ENCODE results near the gene CARD8.
"Not testable (repeated sequence)": the region's sequence is repeated elsewhere in the genome, so short reads cannot be mapped to it uniquely, and the experiment has no call there.

The CARD8 gene, protein sequence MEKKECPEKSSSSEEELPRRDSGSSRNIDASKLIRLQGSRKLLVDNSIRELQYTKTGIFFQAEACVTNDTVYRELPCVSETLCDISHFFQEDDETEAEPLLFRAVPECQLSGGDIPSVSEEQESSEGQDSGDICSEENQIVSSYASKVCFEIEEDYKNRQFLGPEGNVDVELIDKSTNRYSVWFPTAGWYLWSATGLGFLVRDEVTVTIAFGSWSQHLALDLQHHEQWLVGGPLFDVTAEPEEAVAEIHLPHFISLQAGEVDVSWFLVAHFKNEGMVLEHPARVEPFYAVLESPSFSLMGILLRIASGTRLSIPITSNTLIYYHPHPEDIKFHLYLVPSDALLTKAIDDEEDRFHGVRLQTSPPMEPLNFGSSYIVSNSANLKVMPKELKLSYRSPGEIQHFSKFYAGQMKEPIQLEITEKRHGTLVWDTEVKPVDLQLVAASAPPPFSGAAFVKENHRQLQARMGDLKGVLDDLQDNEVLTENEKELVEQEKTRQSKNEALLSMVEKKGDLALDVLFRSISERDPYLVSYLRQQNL

DNA sequence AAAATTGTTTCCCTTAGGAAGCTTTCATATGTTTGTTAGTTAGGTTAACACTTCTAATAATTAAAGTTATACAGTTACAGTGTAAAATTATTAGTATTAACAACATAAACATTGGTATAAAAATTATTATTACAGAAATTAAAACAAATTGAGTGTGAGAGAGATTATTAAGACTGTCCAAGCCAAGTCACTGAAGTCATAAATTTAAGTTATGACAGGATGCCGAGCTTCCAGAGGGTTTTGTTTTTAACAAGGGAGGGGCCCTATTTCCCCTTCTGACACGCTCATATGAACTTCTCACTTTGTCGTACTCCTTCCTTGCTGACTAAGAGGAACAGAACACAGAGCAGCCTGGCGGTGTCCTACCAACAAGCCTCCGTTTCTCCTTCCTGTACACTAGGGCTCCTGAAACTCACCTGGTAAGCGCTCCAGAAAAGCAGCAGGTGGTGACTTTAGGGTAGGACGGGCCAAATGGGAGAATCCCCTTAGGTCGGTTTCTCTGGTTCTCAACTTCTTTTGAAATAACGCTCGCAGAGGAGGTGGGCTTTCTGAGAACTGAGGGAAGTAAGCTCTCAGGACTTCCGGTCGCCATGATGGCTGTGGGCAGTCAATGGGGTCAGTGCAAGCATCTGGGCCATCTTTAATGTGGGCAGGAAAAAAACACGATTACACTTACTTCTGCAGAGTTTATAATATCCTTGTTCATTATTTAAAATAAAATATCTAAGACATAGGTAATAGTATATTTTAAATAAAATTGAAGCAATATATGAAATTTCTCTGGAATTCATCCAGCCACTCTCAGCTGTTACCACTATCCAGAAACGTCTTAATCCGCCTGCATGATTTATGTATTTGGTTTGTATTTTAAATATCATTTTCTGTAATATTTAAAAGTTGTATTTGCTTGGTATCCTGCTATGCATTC is at the start of gene CARD8:
Gene CARD8, minus strand, starts transcription at position 537 of the 928 bp plus-strand sequence. CDS start 14,892 bp downstream, outside the sequence.
- Histone ChIP-seq H3K36me3 (ENCODE audit: control insufficient read depth in 1 of 2, insufficient read depth in 2 of 2, low read length in 2 of 2) (no peaks in the 10 kb centered on the region), H3K27me3 (ENCODE audit: low read depth, low read length) (no peaks in the 10 kb centered on the region), H3K9me3 (ENCODE audit: control insufficient read depth in 1 of 2, low read length in 2 of 2) (no peaks in the 10 kb centered on the region), H3K27ac (ENCODE audit: low read length) (peak within 1 kb of the TSS; percentile 100), H3K4me1 (ENCODE audit: control insufficient read depth in 1 of 2, insufficient read depth in 2 of 2, low read length in 2 of 2) (peaks cover 10 to 20% of the 10 kb centered on the region in 2 donors), H3K4me3 (ENCODE audit: low read depth in 1 of 2, low read length in 2 of 2) (peak within 1 kb of the TSS; percentile 78 to 98)

DNA sequence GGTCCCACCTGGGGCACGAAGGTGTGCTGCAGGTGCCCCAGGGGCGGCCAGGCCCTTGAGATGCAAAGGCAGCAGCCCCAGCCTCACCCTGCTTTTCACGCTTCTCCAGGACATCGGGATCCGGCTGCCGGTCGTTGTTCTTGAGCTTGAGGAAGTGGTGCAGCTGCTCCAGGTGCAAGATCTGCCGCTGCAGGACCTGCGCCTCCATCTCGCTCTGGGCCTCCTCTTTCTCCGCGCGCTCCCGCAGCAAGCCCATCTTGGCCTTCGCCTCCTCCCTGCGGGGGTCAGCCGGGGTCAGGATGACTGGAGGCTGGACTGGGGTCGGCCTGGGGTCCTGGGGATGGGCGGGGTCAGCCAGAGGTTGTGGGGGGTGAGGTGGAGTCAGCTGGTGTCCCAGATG is 48.2 kb upstream of the CARD8 start:
- no peaks in the 10 kb centered on the region for H3K27me3 ChIP-seq (ENCODE audit: low read depth, low read length)
- no peak overlapping the region for H3K27ac ChIP-seq (ENCODE audit: low read length)
- no peak overlapping the region for H3K4me3 ChIP-seq (ENCODE audit: low read depth in 1 of 2, low read length in 2 of 2)
- no peaks in the 10 kb centered on the region for H3K36me3 ChIP-seq (ENCODE audit: control insufficient read depth in 1 of 2, insufficient read depth in 2 of 2, low read length in 2 of 2)
- no peaks in the 10 kb centered on the region for H3K4me1 ChIP-seq (ENCODE audit: control insufficient read depth in 1 of 2, insufficient read depth in 2 of 2, low read length in 2 of 2)
- H3K9me3 ChIP-seq (ENCODE audit: control insufficient read depth in 1 of 2, low read length in 2 of 2), result no peaks in the 10 kb centered on the region

DNA sequence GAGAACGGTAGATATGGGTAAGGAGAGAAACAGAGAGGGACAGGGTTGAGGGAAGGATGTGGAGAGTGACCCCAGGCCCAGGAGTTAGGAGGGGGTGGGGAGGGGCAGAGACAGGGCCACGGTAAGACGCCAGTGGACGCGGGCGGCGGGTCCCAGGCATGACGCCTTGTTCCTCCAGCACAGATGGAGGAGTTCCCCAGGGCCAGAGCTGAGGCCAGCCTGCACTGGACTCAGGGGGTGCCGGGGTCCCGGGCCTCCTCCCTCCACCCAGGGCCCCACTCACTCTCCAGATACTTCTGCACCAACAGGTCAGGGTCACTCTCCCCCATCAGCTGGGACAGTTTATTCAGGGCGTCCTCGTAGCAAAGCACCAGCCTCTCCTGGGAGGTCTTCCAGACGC is 47.7 kb upstream of the CARD8 start:
- no peaks in the 10 kb centered on the region for H3K36me3 ChIP-seq (ENCODE audit: control insufficient read depth in 1 of 2, insufficient read depth in 2 of 2, low read length in 2 of 2)
- H3K4me3 ChIP-seq (ENCODE audit: low read depth in 1 of 2, low read length in 2 of 2), result no peak overlapping the region

DNA sequence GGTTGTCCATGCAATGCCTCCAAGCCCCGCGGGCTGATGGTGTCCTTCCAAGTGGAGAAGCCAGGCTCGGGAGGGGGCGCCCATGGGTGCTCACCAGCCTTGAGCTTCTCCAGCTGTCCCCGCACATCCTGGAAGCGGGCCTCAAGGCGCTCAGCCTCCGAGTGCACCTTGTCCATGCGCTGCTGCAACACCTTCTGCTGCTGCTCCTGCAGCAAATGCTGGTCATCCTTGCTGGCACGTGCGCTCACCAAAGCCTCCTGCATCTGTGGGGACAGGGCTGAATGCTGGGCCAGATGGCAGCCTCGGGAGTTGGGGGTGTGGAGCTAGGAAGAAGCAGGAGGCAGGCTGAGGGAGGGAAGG is 46.9 kb upstream of the CARD8 start:
- Histone ChIP-seq H3K36me3 (ENCODE audit: control insufficient read depth in 1 of 2, insufficient read depth in 2 of 2, low read length in 2 of 2) (no peaks in the 10 kb centered on the region), H3K4me3 (ENCODE audit: low read depth in 1 of 2, low read length in 2 of 2) (no peak overlapping the region), H3K27ac (ENCODE audit: low read length) (no peak overlapping the region), H3K27me3 (ENCODE audit: low read depth, low read length) (no peaks in the 10 kb centered on the region), H3K9me3 (ENCODE audit: control insufficient read depth in 1 of 2, low read length in 2 of 2) (no peaks in the 10 kb centered on the region), H3K4me1 (ENCODE audit: control insufficient read depth in 1 of 2, insufficient read depth in 2 of 2, low read length in 2 of 2) (no peaks in the 10 kb centered on the region)

More for the DNA sequence above, 47.7 kb upstream of the CARD8 start:
- H3K27me3 ChIP-seq (ENCODE audit: low read depth, low read length), result no peaks in the 10 kb centered on the region
- no peaks in the 10 kb centered on the region for H3K4me1 ChIP-seq (ENCODE audit: control insufficient read depth in 1 of 2, insufficient read depth in 2 of 2, low read length in 2 of 2)
- H3K27ac ChIP-seq (ENCODE audit: low read length), result no peak overlapping the region
- no peaks in the 10 kb centered on the region for H3K9me3 ChIP-seq (ENCODE audit: control insufficient read depth in 1 of 2, low read length in 2 of 2)

DNA sequence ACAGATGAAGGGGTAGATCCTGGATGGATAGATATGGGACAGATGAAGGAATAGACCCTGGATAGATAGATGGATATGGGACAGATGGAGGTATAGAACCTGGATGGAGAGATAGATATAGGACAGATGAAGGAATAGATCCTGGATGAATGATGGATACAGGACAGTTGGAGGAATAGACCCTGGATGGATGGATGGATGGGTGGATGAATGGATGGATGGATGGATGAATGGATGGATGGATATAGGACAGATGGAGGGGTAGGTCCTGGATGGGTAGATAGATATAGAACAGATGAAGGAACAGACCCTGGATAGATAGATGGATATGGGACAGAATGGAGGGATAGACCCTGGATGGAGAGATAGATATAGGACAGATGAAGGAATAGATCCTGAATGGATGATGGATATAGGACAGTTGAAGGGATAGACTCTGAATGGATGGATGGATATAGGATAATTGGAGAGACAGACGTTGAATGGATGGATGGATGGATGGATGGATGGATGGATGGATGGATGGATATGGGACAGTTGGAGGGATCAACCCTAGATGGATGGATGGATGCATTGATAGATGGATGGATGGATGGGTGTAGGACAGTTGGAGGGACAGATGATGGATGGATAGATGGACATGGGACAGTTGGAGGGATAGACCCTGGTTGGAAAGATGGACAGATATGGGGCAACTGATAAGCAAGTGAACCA is 46.3 kb upstream of the CARD8 start:
- no peak overlapping the region for H3K27ac ChIP-seq (ENCODE audit: low read length)
- H3K9me3 ChIP-seq (ENCODE audit: control insufficient read depth in 1 of 2, low read length in 2 of 2), result no peaks in the 10 kb centered on the region
- H3K36me3 ChIP-seq (ENCODE audit: control insufficient read depth in 1 of 2, insufficient read depth in 2 of 2, low read length in 2 of 2), result no peaks in the 10 kb centered on the region
- H3K4me3 ChIP-seq (ENCODE audit: low read depth in 1 of 2, low read length in 2 of 2), result no peak overlapping the region
- H3K27me3 ChIP-seq (ENCODE audit: low read depth, low read length), result no peaks in the 10 kb centered on the region
- H3K4me1 ChIP-seq (ENCODE audit: control insufficient read depth in 1 of 2, insufficient read depth in 2 of 2, low read length in 2 of 2), result no peaks in the 10 kb centered on the region

DNA sequence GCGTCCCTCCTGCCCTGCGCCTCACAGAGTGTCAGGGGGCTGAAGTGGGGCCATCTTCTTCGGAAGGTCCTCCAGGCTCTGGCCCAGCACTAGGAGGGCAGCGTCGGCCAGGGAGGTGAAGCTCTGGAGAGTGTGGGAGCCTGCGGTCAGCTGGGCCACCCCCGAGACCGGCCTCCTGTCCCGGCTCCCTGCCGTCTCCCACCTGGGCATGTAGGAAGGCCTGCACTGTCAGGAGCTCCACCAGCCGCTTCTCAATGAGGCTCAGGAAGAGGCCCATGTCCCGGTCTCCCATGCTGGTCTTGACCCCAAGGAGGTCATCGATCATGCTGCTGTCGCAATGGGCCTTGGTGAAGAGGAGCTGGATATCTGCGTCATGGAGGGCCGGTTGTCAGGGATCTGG is 42.3 kb upstream of the CARD8 start:
- H3K4me1 ChIP-seq (ENCODE audit: control insufficient read depth in 1 of 2, insufficient read depth in 2 of 2, low read length in 2 of 2), result no peaks in the 10 kb centered on the region
- no peaks in the 10 kb centered on the region for H3K27me3 ChIP-seq (ENCODE audit: low read depth, low read length)
- H3K9me3 ChIP-seq (ENCODE audit: control insufficient read depth in 1 of 2, low read length in 2 of 2), result no peaks in the 10 kb centered on the region
- H3K36me3 ChIP-seq (ENCODE audit: control insufficient read depth in 1 of 2, insufficient read depth in 2 of 2, low read length in 2 of 2), result no peaks in the 10 kb centered on the region
- H3K4me3 ChIP-seq (ENCODE audit: low read depth in 1 of 2, low read length in 2 of 2), result no peak overlapping the region
- H3K27ac ChIP-seq (ENCODE audit: low read length), result no peak overlapping the region

DNA sequence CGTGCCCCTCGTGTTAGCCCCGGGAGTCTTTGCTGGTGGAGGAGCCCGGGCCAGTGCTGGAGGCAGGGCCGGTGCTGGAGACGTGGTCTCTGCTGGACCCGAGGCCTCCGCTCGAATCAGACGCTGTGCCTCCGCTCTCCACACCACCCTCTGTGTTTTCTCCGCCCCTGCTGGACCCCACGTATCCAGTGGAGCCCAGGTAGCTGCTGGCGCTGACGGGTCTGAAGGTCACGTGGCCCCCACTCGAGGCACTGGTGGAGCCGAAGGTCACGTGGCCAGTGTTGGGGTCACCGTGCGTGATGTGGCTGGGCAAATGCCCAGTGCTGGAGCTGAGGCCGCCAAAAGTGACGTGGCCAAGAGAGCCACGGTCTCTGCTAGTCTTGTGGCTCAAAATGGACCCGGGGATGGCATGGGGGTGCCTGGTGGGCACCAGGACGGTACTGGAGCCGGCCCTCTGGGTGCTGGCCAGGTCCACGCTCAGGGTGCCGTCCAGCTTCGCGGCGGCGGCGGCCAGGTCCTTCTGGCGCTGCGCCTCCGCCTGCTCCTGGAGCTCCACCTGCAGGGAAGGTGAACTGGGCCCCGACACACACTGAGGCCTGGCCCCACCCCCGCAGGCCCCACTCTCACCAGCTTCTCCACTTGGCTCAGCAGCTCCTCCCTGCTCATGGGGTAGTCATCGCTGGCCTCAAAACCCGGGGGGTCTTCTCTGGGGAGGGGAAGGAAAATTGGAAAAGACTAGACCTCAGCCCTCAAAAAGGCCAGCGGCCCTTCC is 41.4 kb upstream of the CARD8 start:
- H3K9me3 ChIP-seq (ENCODE audit: control insufficient read depth in 1 of 2, low read length in 2 of 2), result no peaks in the 10 kb centered on the region
- no peaks in the 10 kb centered on the region for H3K4me1 ChIP-seq (ENCODE audit: control insufficient read depth in 1 of 2, insufficient read depth in 2 of 2, low read length in 2 of 2)
- H3K4me3 ChIP-seq (ENCODE audit: low read depth in 1 of 2, low read length in 2 of 2), result no peak overlapping the region
- no peaks in the 10 kb centered on the region for H3K27me3 ChIP-seq (ENCODE audit: low read depth, low read length)
- no peak overlapping the region for H3K27ac ChIP-seq (ENCODE audit: low read length)
- H3K36me3 ChIP-seq (ENCODE audit: control insufficient read depth in 1 of 2, insufficient read depth in 2 of 2, low read length in 2 of 2), result no peaks in the 10 kb centered on the region

DNA sequence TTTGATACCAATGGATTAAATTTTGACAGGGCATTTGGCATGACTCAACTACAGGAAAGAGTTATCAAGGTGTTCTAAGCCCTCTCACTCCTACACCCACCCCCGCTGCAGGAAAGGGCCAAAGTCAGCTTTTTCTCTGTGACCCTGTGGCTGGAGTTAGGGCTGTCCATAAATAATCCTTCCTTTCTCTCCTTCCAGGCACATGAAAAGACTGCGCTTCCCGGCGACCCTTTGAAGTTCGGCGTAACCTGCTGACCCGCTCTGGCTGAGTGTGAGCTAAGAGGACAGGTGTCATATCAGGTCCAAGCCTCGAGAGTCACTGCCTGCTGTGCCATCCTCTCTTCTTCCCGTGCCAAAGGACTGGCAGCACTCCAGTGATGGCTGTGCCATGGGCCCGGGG is 39.7 kb upstream of the CARD8 start:
- H3K36me3 ChIP-seq (ENCODE audit: control insufficient read depth in 1 of 2, insufficient read depth in 2 of 2, low read length in 2 of 2), result no peaks in the 10 kb centered on the region
- no peak overlapping the region for H3K27ac ChIP-seq (ENCODE audit: low read length)
- H3K9me3 ChIP-seq (ENCODE audit: control insufficient read depth in 1 of 2, low read length in 2 of 2), result no peaks in the 10 kb centered on the region
- peaks cover 2 to 6% of the 10 kb centered on the region in 2 donors for H3K4me1 ChIP-seq (ENCODE audit: control insufficient read depth in 1 of 2, insufficient read depth in 2 of 2, low read length in 2 of 2)
- no peaks in the 10 kb centered on the region for H3K27me3 ChIP-seq (ENCODE audit: low read depth, low read length)
- no peak overlapping the region for H3K4me3 ChIP-seq (ENCODE audit: low read depth in 1 of 2, low read length in 2 of 2)

DNA sequence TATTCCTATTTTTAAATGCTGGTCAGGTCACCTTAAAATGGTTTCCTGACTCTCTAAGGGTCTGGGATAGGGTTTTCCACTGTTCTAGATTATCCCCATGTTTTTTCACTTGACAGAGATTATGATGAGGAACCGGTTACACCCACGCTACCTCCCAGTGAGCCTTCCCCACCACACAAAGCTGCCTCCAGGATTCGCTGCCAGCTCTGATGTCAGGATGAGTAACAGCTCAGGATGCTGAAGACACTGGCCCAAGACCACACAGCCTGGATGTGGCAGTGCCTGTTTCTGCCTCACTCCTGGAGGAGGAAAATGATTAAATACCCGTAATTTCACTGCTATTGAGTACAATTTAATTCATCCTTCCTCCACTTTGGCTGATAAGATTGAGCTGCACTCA is 37.1 kb upstream of the CARD8 start:
- no peaks in the 10 kb centered on the region for H3K27me3 ChIP-seq (ENCODE audit: low read depth, low read length)
- no peaks in the 10 kb centered on the region for H3K36me3 ChIP-seq (ENCODE audit: control insufficient read depth in 1 of 2, insufficient read depth in 2 of 2, low read length in 2 of 2)
- no peaks in the 10 kb centered on the region for H3K9me3 ChIP-seq (ENCODE audit: control insufficient read depth in 1 of 2, low read length in 2 of 2)
- no peak overlapping the region for H3K4me3 ChIP-seq (ENCODE audit: low read depth in 1 of 2, low read length in 2 of 2)
- H3K4me1 ChIP-seq (ENCODE audit: control insufficient read depth in 1 of 2, insufficient read depth in 2 of 2, low read length in 2 of 2), result peaks cover 2 to 6% of the 10 kb centered on the region in 2 donors
- no peak overlapping the region for H3K27ac ChIP-seq (ENCODE audit: low read length)

DNA sequence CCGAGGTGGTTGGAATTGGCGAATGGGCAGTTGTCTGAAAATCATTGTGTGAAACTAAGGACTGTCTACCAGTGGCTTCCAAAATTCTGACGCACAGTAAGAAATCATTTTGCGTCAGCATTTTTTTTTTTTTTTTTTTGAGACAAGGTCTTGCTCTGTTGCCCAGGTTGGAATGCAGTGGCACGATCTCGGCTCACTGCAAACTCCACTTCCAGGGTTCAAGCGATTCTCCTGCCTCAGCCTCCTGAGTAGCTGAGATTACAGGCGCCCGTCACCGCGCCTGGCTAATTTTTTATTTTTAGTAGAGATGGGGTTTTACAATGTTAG is 35.7 kb upstream of the CARD8 start:
- not testable (repeated sequence) for H3K27ac ChIP-seq (ENCODE audit: low read length); H3K4me1 ChIP-seq (ENCODE audit: control insufficient read depth in 1 of 2, insufficient read depth in 2 of 2, low read length in 2 of 2); H3K27me3 ChIP-seq (ENCODE audit: low read depth, low read length); H3K36me3 ChIP-seq (ENCODE audit: control insufficient read depth in 1 of 2, insufficient read depth in 2 of 2, low read length in 2 of 2); H3K9me3 ChIP-seq (ENCODE audit: control insufficient read depth in 1 of 2, low read length in 2 of 2)
- H3K4me3 ChIP-seq (ENCODE audit: low read depth in 1 of 2, low read length in 2 of 2), result peak overlapping the region in 1 of 2 donors; percentile 70
